ENCODE measurements around the gene PRKCB.

DNA sequence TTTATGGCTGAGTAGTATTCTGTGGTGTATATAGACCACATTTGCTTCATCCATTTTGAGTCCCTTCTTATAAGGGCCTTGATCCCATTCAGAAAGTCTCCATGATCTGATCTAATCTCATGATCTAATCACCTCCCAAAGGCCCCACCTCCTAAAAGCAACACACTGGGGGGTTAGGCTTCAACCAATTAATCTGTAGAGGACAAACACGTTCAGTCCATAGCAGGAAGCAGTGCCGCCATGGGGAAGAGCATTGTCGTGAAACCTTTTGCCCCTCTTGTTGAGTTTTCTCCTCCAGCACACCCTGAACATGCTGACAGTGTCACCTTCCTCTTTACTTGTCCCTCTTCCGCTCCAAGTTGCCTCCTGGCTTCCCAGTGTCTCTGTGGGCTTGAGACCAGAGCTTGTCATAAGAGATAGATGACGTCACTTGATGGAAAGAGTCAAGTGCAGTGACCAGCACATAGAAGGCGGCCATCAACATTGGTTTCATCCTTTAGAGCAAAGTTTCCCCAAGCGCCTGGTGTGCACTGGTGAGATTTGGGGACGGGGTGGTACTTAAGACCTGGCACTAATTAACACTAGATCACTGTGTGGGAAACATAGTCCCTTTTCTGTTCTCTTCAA, 74.1 kb downstream of the PRKCB start:
- TF ChIP-seq, protein P1, sequence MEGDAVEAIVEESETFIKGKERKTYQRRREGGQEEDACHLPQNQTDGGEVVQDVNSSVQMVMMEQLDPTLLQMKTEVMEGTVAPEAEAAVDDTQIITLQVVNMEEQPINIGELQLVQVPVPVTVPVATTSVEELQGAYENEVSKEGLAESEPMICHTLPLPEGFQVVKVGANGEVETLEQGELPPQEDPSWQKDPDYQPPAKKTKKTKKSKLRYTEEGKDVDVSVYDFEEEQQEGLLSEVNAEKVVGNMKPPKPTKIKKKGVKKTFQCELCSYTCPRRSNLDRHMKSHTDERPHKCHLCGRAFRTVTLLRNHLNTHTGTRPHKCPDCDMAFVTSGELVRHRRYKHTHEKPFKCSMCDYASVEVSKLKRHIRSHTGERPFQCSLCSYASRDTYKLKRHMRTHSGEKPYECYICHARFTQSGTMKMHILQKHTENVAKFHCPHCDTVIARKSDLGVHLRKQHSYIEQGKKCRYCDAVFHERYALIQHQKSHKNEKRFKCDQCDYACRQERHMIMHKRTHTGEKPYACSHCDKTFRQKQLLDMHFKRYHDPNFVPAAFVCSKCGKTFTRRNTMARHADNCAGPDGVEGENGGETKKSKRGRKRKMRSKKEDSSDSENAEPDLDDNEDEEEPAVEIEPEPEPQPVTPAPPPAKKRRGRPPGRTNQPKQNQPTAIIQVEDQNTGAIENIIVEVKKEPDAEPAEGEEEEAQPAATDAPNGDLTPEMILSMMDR (optimal IDR thresholded peaks at IDR 0.05 in 1 of 3, IDR thresholded peaks at IDR 0.05 in 1 of 3, conservative IDR thresholded peaks at IDR 0.05 in 1 of 3; ENCODE audit: extremely low read depth in 1 of 3, insufficient read depth in 2 of 3, low read length in 3 of 3), result no peak
- TF ChIP-seq EZH2 (IDR thresholded peaks at IDR 0.05; ENCODE audit: low read length), result no peak

All from keratinocyte (primary cell).